ENCODE results near the gene OTX2.

Gene OTX2

DNA sequence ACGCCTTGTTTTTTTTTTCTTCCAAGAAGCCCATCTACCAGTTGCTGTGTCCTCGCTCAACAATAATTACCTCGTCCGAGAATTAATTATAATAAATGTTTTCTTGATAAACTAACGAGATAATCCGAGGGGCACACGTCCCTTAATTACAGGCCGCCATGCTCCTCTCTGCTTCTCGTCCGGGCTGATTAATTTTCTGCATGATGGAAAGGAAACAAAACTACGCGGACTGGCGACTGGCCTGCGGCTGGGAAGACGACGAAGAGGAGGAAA lies 2.2 kb downstream of the OTX2 start:
- TF ChIP-seq GATA2 (IDR thresholded peaks at IDR 0.05; ENCODE audit: low read depth, low read length) (no peak), GATA3 (IDR thresholded peaks at IDR 0.05; ENCODE audit: low read depth, low read length) (no peak)

GRCh38 chr14:56807386-56808109 lies 2.7 kb downstream of the OTX2 start:
- no peak for TF ChIP-seq GATA3 (IDR thresholded peaks at IDR 0.05; ENCODE audit: low read depth, low read length)
- no peak for TF ChIP-seq GATA2 (IDR thresholded peaks at IDR 0.05; ENCODE audit: low read depth, low read length)

DNA sequence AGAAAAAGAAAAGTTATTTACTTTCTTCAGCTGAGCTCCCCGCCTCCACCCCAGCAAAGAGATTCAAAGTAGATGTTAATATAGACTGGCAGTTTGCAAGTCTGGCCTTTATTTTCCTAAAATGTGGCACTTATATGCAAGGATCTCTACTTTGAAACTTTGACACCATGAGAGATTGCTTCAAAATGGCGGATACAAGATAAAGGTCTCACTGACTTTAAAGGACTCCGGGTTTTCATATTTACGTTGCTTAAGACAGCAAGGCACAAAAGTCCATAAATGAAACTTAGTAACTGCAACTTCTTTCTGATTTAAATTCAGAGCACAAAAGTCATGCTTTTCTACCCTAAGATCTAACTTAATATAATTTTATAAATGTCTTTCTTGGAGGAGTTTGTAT lies 3.5 kb downstream of the OTX2 start:
- no peak for TF ChIP-seq GATA3 (IDR thresholded peaks at IDR 0.05; ENCODE audit: low read depth, low read length)

DNA sequence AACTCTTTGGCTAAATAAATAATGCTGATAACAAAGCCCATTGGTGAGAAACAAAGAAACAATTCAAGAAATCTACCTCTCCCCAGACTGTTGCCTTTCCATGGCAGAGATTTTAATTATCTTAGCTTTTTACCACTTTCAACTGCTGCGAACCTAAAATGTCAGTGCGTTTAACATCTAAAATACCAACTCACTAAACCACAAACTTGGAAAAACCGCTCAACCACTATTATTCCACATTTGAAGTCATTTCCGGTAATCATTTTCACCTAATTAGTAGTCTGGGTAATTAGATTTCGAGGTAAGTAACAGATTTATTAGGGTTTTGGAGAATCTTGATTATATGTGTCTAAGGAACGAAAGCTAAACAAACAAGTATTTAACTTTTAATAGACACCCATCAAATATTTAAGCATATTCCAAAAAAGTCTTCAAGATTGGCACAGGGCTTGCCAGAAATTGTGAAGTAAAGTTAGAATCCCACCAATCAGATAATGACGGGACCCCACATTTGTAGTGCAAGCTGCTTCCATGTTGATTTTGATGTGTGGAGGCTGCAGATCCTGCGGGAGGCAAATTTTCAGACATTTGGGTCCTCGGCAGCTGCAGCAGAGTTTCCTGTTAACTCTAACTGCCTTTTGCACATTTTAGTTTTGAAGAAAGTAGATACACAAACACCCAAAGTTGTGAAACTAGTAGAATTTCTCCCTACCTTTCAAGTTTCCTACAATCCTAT lies 4.1 kb downstream of the OTX2 start:
- TF ChIP-seq GATA2 (IDR thresholded peaks at IDR 0.05; ENCODE audit: low read depth, low read length) (no peak), GATA3 (IDR thresholded peaks at IDR 0.05; ENCODE audit: low read depth, low read length) (no peak)

DNA sequence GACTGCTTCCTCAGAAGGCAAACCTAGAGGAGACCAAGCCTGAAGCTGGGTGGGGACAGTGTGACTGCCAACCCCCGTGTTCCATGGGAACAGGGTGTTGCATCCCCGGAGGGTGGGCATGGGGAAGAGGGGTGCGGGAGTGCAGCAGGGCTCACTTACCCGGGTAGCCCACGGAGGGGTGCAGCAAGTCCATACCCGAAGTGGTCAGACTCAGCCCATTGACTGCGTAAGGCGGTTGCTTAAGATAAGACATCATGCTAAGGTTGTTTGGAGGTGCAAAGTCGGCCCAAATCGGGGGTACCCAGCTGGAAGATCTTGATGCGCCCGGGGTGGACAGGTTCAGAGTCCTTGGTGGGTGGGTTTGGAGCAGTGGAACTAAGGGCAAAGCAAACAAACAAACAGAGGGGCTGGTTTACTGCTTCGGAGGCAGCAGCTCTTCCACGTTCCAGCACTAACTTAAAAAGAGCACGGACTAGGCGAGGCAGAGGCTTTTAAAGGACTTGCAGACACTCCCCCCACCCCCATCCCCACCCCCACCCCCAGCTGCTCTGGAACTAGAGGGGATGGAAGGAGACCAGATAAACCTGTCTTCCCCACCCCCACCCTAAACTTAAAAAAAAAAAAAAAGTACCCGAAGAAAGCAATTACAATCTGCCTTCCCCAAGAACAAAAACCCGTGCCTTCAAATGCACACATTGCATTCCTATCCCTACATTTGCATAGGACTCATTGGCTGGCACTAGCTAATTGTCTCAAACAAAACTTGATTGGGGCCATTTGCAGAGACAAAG lies 4.9 kb downstream of the OTX2 start:
- TF ChIP-seq GATA3 (IDR thresholded peaks at IDR 0.05; ENCODE audit: low read depth, low read length) (no peak), GATA2 (IDR thresholded peaks at IDR 0.05; ENCODE audit: low read depth, low read length) (no peak)

DNA sequence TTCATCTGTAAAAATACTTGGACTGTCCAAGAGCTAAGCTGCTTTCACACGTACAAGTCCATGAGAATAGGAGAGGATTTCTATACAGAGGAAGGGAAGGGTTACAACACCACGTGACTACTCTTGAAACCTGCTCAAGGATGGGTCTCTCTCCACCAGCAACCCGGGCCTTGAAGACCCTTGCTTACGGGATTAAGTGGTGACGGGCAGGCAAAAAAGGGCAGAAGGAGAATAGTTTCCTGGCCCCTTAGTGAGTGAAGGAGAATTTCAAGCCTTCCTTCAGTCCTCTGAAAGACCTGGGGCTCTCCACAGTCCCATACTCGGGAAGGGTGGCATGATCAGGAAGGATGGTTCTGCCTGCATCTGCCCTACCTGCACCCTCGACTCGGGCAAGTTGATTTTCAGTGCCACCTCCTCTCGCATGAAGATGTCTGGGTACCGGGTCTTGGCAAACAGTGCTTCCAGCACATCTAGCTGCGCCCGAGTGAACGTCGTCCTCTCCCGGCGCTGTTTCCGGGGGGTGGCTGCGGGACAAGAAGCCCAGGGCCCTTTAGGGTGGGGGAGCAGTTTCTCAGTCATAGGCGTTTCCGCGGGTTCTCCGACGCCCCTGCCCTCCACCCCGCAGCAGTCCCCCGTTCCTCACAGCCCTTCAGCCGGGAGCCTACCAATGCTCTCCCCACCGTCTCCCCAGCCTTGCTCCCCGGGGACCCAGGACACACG lies 6.3 kb downstream of the OTX2 start:
- TF ChIP-seq GATA2 (IDR thresholded peaks at IDR 0.05; ENCODE audit: low read depth, low read length), result no peak
- no peak for TF ChIP-seq GATA3 (IDR thresholded peaks at IDR 0.05; ENCODE audit: low read depth, low read length)

DNA sequence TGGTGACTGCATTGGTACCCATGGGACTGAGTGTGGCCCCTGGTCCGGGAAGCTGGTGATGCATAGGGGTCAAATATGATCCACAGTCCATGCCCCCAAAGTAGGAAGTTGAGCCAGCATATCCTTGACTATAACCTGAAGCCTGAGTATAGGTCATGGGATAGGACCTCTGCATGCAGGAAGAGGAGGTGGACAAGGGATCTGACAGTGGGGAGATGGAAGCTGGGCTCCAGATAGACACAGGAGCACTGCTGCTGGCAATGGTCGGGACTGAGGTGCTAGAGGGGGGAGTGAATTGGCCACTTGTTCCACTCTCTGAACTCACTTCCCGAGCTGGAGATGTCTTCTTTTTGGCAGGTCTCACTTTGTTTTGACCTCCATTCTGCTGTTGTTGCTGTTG lies 8.4 kb downstream of the OTX2 start:
- TF ChIP-seq GATA3 (IDR thresholded peaks at IDR 0.05; ENCODE audit: low read depth, low read length), result no peak
- no peak for TF ChIP-seq GATA2 (IDR thresholded peaks at IDR 0.05; ENCODE audit: low read depth, low read length)

- TF ChIP-seq GATA3 (IDR thresholded peaks at IDR 0.05; ENCODE audit: low read depth, low read length) (no peak), GATA2 (IDR thresholded peaks at IDR 0.05; ENCODE audit: low read depth, low read length) (no peak)
These were observed 11.0 kb downstream of the OTX2 start for GRCh38 chr14:56799343-56799645.

DNA sequence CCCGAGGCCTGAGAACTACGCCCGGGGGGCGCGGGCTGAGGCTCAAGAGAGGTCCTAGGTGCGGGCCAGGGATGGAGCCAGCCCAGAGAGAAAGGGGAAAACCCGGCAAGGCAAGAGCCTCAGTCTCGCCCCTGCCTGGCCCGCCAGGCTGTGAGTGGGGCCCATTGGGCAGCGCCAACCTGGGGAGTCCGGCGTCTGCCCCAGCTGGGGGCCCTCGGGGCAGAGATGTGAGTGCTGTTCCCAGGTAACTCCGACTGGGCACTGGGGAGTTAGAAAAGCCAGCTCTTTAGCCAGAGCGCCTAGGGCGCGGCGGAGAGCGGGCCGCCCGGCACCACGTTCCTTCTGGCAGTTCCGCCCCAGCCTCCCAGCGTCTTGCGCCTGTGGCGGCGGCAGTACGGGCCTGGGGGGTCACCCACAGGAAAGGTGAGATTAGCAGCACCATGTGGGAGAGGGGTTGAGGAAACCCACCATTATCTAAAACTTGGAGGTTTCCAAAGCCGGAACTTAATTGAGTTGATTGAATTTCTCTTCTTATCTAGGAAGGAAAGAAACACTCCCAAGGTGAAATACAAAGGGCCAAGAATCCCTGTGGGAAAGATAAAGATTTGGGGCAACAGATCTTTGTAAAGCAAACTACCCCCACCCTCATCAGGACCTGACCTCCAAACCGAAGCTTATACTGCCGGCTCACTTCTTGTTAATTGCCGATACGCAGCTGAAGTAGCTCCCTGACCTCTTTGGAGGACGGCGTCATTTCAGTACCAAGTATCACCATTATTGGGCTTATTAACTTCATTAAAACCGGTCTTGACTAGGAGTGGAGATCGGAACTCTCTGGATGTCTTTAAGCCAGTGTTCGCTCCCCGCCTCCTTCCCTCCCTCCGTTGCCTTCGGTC lies 11.6 kb downstream of the OTX2 start:
- TF ChIP-seq GATA2 (IDR thresholded peaks at IDR 0.05; ENCODE audit: low read depth, low read length) (no peak), GATA3 (IDR thresholded peaks at IDR 0.05; ENCODE audit: low read depth, low read length) (no peak)

GRCh38 chr14:56797569-56798446 lies 12.5 kb downstream of the OTX2 start:
- no peak for TF ChIP-seq GATA3 (IDR thresholded peaks at IDR 0.05; ENCODE audit: low read depth, low read length)
- TF ChIP-seq GATA2 (IDR thresholded peaks at IDR 0.05; ENCODE audit: low read depth, low read length), result no peak

GRCh38 chr14:56797003-56797568 lies 13.2 kb downstream of the OTX2 start:
- TF ChIP-seq GATA2 (IDR thresholded peaks at IDR 0.05; ENCODE audit: low read depth, low read length) (no peak), GATA3 (IDR thresholded peaks at IDR 0.05; ENCODE audit: low read depth, low read length) (no peak)

DNA sequence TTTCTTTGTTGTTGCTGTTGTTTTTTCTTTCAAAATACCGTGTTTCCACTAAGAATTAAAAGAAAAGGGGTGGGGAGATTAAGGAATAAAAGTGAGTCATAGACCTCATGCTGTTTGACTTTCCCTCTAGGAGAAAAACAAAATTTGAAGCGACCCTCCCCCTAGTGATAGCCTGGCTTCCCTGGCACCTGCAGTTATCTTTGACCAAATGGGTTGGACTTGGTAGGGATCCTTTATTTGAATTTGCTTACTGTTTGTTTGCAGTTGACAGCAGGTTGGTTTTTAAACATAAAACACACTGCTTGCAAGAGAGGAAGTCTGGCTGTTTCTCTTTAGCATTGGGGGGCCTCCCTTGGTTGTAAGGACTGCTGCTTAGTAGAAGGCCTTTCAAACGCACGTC lies 14.0 kb downstream of the OTX2 start:
- TF ChIP-seq GATA2 (IDR thresholded peaks at IDR 0.05; ENCODE audit: low read depth, low read length), result no peak
- no peak for TF ChIP-seq GATA3 (IDR thresholded peaks at IDR 0.05; ENCODE audit: low read depth, low read length)
